Measurements from ENCODE around the gene MKKS. TPM values are rescaled to one million over a fixed set of nuclear protein-coding genes. Genes with fewer than 3 reads are reported as not detected.
A peak's percentile ranks its signal among the peaks of the same experiment; 100 is the strongest.

MKKS gene
- total RNA-seq, 1 experiment from 2014 or later: 16.3 TPM

DNA sequence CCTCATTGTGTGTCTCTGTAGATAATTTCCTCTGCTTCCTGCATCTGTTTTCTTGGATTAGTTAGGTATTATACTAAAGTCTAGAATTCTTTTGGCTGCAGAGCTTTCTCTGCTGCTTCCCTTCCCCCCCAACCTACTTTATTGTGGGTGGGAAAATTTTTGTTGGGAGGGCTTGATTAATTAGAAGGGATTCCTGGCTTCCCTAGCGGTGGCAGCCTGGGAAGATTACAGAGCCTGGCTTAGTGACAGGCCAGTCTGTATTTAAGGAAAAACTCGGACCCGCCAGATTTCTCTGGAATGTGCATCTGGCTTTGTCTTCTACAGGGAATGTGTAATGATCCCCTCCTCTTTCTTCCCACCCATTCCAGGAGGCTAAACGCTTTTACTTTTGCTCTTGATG is 32.3 kb upstream of the MKKS start:
- Histone ChIP-seq H3K36me3 (no peaks in the 10 kb centered on the region), H3K27ac (peak overlapping the region; percentile 79), H3K4me3 (peak overlapping the region; percentile 9; the same call in 1 of the 2 replicates), H3K27me3 (no peaks in the 10 kb centered on the region), H3K9me3 (replicated peaks) (no peaks in the 10 kb centered on the region), H3K4me1 (peaks cover 37% of the 10 kb centered on the region)
- peak; percentile 81 to 89 for DNase-seq

DNA sequence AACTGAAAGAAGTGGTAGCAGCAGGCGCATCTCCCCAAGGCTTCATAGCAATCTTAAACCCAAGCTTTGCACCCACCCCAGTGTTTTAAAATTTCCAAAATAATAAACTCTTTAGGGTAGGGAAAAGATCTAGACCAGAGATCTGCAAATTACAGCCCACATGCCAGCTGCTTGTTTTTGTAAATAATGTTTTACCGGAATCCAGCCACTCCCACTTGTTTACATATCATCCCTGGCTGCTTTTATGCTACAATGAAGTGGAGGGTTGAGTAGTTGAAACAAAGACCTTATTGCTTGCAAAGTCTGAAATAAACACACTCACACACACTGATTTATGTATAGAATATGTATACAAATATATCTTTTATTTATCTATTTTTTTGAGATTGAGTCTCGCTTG is 31.1 kb upstream of the MKKS start:
- Histone ChIP-seq H3K9me3 (replicated peaks) (no peaks in the 10 kb centered on the region), H3K4me1 (peaks cover 37% of the 10 kb centered on the region), H3K27ac (no peak overlapping the region), H3K4me3 (no peak overlapping the region), H3K36me3 (no peaks in the 10 kb centered on the region), H3K27me3 (no peaks in the 10 kb centered on the region)
- DNase-seq: no peak

DNA sequence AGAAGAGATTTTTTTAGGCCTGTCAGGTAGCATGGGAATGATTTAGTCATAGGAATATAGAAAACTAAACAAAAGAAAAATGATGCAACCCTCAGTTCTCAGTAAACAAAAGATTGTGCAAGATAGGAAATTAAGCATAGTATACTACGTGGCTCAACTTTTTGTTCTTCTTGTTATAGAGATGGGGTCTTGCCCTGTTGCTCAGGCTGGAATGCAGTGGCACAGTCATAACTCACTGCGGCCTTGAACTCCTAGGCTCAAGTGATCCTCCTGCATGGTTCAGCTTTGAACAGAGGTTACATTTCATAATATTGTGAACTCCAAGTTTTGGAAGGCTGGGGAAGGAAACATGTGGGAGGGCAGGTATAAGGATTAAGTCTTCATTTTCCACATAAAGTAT is 29.6 kb upstream of the MKKS start:
- Histone ChIP-seq H3K27me3 (no peaks in the 10 kb centered on the region), H3K4me1 (peaks cover 37% of the 10 kb centered on the region), H3K27ac (no peak overlapping the region), H3K9me3 (replicated peaks) (no peaks in the 10 kb centered on the region), H3K4me3 (no peak overlapping the region), H3K36me3 (no peaks in the 10 kb centered on the region)
- no peak for DNase-seq

DNA sequence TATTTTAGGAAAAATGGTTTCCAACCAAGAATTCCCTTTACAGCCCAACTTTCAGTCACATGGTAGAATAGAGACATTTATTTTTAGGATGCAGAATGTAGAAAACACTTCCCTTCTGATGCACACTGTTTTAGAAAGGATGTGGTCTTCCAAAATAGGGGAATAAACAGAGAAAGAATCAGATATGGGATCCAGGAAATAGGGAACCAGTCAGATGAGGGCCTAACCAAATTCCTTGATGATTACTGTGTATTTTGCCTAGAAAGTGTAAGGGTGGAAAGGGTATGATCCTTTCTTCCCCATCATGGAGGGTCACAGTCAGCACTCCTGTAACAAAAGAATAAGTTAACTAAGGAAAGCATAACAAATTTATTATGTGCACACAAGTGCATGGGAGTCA is 28.5 kb upstream of the MKKS start:
- Histone ChIP-seq H3K4me3 (no peak overlapping the region), H3K4me1 (peaks cover 26% of the 10 kb centered on the region), H3K36me3 (no peaks in the 10 kb centered on the region), H3K9me3 (replicated peaks) (no peaks in the 10 kb centered on the region), H3K27me3 (no peaks in the 10 kb centered on the region), H3K27ac (no peak overlapping the region)
- DNase-seq: no peak

DNA sequence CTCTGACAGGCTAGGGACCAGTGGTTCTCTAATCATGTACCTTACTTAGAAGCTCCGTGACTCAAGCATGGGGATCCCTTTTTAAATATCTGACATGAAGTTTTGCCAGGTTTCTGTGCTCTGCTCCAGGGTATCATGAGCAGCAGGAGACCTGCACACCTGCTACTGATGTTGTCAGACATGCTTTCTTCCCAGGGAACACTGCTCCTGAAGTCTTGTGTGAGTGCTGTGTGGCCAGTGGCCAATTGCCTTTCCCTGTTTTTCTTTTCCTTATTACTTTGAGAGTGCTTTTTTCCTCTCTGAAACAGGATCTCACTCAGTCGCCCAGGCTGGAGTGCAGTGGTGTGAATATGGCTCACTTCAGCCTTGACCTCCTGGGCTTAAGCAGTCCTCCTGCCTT is 27.5 kb upstream of the MKKS start:
- Histone ChIP-seq H3K27me3 (no peaks in the 10 kb centered on the region), H3K4me1 (peaks cover 18% of the 10 kb centered on the region), H3K36me3 (no peaks in the 10 kb centered on the region), H3K4me3 (no peak overlapping the region), H3K9me3 (replicated peaks) (no peaks in the 10 kb centered on the region; the same call in 1 of the 2 replicates), H3K27ac (no peak overlapping the region)
- DNase-seq: no peak

DNA sequence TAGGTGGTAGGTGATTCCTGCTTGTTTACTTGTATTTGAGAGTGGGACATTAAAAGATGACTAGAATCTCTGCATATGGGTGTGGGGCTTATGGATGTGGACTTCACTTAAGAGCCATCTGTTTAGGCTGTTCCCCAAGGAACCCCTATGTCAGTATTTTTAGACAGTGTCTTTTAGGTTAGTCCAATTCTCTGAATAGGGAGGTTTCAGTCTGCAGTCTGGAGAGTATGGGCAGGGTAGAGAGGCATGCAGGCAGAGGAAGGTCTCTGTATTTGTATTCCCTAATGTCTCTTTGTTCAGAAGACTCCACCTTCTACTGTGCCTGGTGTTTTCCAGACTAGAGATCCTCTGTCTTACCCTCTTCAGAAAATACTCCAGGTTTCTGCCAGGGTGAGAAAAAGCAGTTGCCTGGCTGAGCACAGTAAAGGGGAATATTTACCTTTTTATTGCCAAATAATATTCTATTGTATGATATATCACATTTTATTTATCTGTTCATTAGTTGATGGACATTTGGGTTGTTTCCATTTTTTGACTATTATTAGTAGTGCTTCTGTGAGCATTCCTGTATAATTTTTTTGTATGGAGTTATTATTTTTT is 20.2 kb upstream of the MKKS start:
- DNase-seq: no peak
- Histone ChIP-seq H3K4me3 (no peak overlapping the region), H3K9me3 (replicated peaks) (no peaks in the 10 kb centered on the region; the same call in 1 of the 2 replicates), H3K36me3 (peaks cover 3% of the 10 kb centered on the region; the same call in 1 of the 2 replicates), H3K4me1 (no peaks in the 10 kb centered on the region; the same call in 1 of the 2 replicates), H3K27me3 (no peaks in the 10 kb centered on the region), H3K27ac (no peak overlapping the region)

DNA sequence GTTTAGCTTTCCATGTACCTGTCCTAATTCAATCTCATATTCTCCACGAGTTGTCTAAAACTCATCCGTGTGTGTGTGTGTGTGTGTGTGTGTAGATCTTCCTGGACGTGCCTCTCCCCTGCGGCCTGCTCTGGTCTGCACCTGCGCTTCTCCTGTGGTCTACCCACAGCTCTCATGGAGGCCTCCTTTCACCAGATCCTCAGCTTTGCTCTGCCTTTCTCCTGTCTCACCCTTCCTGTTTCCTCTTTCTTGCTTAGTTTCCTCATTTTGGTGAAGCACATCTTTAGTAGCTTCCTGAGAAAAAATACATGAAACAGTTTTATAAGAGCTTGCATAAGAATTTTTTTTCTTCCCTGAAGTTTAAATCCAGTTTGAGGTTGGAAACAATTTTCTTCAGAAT is 19.2 kb upstream of the MKKS start:
- H3K4me1 ChIP-seq: peaks cover 4% of the 10 kb centered on the region; the same call in 1 of the 2 replicates
- no peaks in the 10 kb centered on the region; the same call in 1 of the 2 replicates for H3K9me3 ChIP-seq (replicated peaks)
- no peak overlapping the region for H3K27ac ChIP-seq
- no peak overlapping the region for H3K4me3 ChIP-seq
- H3K27me3 ChIP-seq: no peaks in the 10 kb centered on the region
- no peak for DNase-seq
- H3K36me3 ChIP-seq: peaks cover 3% of the 10 kb centered on the region; the same call in 1 of the 2 replicates

DNA sequence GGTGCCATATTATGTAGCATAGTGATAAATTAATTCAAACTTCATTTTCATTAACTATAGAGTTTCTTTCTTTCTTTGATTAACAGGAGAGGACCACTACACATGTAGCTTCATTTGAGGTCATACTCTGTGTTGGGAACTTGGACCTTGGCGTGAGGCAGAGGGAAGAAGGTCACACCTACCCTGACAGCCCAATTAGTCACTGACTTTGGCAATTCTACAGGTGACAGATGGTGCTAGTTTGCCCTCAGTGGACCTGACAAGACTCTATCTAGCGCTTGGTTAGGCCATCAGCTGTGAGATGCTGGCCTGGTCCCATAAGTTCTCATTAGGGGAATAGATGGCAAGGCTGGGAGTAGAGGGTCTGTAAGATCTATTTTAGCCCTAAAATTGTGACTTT is 15.2 kb upstream of the MKKS start:
- no peak for DNase-seq
- Histone ChIP-seq H3K9me3 (replicated peaks) (no peaks in the 10 kb centered on the region), H3K27me3 (no peaks in the 10 kb centered on the region)

DNA sequence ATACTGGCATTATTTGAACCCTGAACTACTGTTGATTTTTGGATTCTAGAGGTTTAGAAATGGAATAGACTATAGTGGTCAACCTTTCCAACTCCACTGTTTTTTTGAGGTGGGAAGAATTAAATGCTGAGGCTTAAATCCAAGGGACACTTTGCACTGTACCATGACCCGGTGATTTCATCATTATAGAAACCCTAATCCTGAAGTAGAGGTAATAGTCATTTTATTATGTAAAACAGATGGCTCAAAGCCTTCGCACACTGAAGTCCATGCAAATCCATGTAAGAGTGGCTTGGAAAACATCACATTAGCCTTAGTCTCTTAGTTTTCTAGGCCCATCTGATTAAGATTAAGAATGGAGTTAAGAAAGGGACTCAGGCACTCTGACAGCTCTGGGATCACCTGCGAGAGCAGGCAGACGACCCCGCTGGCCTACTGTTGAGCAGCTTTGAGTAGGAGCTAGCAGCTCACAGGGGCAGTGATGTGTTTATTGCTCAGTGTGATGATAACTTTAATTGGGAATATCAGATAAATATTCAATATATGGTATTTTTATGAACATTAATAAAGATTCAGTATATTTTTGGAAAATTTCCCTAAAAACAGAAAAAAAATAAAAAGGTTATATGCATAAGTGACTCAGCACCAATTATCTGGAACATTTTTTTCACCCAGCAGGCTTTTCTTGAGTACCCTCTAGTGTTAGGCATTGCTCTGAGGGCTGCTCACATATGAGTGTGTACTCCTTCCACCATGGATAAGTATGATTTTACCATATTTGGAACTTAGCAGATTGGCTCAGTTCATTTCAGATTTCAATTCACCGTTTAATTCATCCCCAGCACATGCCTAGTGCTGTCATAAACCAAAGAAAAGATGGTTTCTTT is 14.5 kb upstream of the MKKS start:
- Histone ChIP-seq H3K27ac (peak overlapping the region; percentile 3), H3K4me3 (no peak overlapping the region), H3K4me1 (peaks cover 19% of the 10 kb centered on the region), H3K27me3 (no peaks in the 10 kb centered on the region), H3K36me3 (no peaks in the 10 kb centered on the region), H3K9me3 (replicated peaks) (no peaks in the 10 kb centered on the region)
- DNase-seq: no peak

More for the DNA sequence above, 15.2 kb upstream of the MKKS start:
- Histone ChIP-seq H3K36me3 (no peaks in the 10 kb centered on the region), H3K27ac (no peak overlapping the region), H3K4me3 (no peak overlapping the region), H3K4me1 (peaks cover 19% of the 10 kb centered on the region)

DNA sequence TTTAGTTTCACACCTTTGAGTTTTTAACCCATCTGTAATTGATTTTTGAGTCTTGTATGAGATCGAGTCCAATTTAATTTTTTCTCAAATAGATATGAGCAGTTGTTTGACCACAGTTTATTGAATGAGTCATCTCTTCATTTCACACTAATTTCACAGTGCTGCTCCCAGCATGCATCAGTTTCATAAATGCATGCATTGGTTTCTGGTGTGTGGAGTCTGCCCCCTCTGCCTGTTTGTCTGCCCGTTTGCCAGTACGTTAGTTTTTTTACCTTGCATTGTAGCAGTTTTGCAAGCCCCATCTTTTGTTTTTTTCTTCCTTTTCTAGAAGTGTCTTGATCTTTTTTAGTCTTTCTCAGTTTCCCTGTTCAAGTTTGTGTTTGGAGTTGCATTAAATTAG is 13.0 kb upstream of the MKKS start:
- peak; percentile 88 to 93 for DNase-seq
- peak overlapping the region; percentile 23 for H3K4me3 ChIP-seq
- peaks cover 19% of the 10 kb centered on the region for H3K4me1 ChIP-seq
- H3K27ac ChIP-seq: peak overlapping the region; percentile 97
- H3K27me3 ChIP-seq: no peaks in the 10 kb centered on the region
- H3K36me3 ChIP-seq: no peaks in the 10 kb centered on the region
- H3K9me3 ChIP-seq (replicated peaks): no peaks in the 10 kb centered on the region

DNA sequence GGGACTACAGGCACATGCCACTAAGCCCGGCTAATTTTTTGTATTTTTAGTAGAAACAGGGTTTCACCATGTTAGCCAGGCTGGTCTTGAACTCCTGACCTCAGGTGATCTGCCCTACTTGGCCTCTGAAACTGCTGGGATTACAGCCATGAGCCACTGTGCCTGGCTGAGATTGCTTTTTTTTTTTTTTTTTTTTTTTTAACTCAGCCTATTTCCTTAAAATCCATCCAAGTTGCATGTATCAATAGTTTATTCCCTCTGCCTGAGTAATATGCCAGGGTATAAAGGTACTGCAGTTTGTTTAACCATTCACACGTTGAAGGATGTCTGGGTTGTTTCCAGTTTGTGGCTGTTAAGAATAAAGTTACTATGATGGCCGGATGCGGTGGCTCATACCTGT is 11.7 kb upstream of the MKKS start:
- H3K27me3 ChIP-seq: no peaks in the 10 kb centered on the region
- peaks cover 2% of the 10 kb centered on the region; the same call in 1 of the 2 replicates for H3K36me3 ChIP-seq
- H3K9me3 ChIP-seq (replicated peaks): no peaks in the 10 kb centered on the region
- H3K27ac ChIP-seq: peak overlapping the region; percentile 97
- no peak overlapping the region for H3K4me3 ChIP-seq
- DNase-seq: no peak
- H3K4me1 ChIP-seq: peaks cover 19% of the 10 kb centered on the region

DNA sequence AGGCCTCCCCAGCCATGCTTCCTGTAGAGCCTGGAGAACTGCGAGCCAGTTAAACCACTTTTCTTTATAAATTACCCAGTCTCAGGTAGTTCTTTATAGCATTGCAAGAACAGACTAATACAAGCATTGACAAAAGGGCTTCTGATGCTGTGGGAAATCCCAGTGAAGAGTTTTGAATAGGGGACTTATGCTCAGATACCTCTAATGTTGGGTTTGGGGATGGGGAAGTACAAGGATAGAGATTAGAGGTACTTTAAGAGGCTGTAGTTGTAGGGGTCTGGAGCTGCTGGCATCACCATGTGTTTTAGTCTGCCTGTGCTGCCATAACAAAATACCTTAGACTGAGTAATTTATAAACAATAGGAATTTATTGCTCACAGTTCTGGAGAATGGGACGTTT is 9.9 kb upstream of the MKKS start:
- DNase-seq: no peak
- Histone ChIP-seq H3K4me3 (no peak overlapping the region), H3K4me1 (peaks cover 19% of the 10 kb centered on the region), H3K27ac (no peak overlapping the region), H3K36me3 (peaks cover 3% of the 10 kb centered on the region; the same call in 1 of the 2 replicates), H3K27me3 (no peaks in the 10 kb centered on the region), H3K9me3 (replicated peaks) (no peaks in the 10 kb centered on the region)

DNA sequence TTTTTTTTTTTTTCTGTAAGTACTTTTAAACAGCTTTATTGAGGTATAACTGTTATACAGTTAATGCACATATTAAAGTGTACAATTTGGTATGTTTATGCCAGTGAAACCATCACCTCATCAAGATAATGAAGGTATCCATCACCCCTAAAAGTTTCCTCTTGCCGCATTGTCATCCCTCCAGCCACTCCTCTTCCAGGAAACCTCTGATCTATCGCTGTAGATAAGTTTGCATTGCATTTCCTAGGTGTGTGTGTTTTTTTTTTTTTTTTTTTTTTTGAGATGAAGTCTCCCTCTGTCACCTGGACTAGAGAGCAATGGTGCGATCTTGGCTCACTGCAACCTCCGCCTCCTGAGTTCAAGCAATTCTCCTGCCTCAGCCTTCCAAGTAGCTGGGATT is 4.2 kb upstream of the MKKS start:
- Histone ChIP-seq H3K4me1 (peaks cover 5% of the 10 kb centered on the region), H3K27me3 (no peaks in the 10 kb centered on the region), H3K36me3 (peaks cover 3% of the 10 kb centered on the region; the same call in 1 of the 2 replicates), H3K9me3 (replicated peaks) (no peaks in the 10 kb centered on the region), H3K4me3 (no peak overlapping the region), H3K27ac (no peak overlapping the region)
- DNase-seq: no peak

DNA sequence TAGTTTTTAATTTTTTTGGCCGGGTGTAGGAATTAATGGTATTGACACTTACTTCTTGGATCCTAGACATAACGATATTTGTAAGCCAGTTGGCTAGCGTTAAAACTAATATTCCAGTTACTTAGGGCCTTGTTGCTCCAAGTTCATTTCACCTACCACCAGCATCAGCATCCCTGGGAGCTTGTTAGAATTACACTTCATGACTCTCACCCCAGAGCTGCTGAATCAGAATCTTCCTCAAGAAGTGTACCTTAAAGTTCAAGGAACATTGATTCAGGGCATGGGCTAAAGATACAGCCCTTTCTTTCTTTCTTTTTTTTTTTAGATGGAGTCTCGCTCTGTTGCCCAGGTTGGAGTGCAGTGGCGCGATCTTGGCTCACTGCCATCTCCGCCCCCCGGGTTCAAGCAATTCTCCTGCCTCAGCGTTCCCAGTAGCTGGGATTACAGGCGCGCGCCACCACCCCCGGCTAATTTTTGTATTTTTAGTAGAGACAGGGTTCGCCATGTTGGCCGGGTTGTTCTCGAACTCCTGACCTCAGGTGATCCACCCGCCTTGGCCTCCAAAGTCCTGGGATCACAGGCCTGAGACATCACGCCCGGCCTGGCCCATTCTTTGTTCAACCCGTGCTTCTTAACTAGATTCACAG is 2.2 kb upstream of the MKKS start:
- peaks cover 5% of the 10 kb centered on the region for H3K4me1 ChIP-seq
- H3K27ac ChIP-seq: peak overlapping the region; percentile 91; the same call in 1 of the 2 replicates
- no peaks in the 10 kb centered on the region for H3K9me3 ChIP-seq (replicated peaks)
- no peak for DNase-seq
- peak overlapping the region; percentile 82 for H3K4me3 ChIP-seq
- H3K27me3 ChIP-seq: no peaks in the 10 kb centered on the region
- H3K36me3 ChIP-seq: peaks cover 3% of the 10 kb centered on the region; the same call in 1 of the 2 replicates

All from SJCRH30 (cell line).